ENCODE results near the gene SLC9A9. TPM values are rescaled to one million over a fixed set of nuclear protein-coding genes. Genes with fewer than 3 reads are reported as not detected.

SLC9A9 gene
- total and polyA plus RNA-seq, 2 donors (not counting 1 experiment from before 2014, with no cell fraction given) = 14.3 to 74.0 TPM

DNA sequence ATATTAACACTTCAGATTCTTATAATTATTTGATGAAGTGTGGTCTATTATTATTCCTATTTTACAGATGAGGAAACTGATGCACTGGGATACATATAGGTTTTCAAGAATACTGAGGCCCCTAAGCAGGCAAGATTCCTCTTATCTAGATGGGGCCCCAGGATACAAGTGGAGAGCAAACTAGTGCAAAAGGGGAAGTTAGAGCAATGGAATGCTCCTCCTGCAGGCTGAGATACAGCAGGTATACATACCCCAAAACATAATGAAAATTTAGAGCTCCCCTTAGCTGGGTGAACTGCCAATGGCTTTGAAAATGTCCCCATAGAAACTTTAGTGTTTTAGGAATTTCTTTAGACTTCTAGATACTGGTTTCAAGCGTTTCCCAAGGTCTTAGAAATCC is 481.6 kb downstream of the SLC9A9 start:
- no peak overlapping the region for H3K4me3 ChIP-seq (replicated peaks in 1 of 4; ENCODE audit: control extremely low read depth in 1 of 4, insufficient read depth in 1 of 4, low read depth in 3 of 4, low read length in 4 of 4)
- no peak for DNase-seq (ENCODE audit: low read depth in 2 of 2)
- H3K9me3 ChIP-seq (ENCODE audit: control insufficient read depth, insufficient read depth, low read depth, low read length) = no peaks in the 10 kb centered on the region
- TF ChIP-seq, protein P1, sequence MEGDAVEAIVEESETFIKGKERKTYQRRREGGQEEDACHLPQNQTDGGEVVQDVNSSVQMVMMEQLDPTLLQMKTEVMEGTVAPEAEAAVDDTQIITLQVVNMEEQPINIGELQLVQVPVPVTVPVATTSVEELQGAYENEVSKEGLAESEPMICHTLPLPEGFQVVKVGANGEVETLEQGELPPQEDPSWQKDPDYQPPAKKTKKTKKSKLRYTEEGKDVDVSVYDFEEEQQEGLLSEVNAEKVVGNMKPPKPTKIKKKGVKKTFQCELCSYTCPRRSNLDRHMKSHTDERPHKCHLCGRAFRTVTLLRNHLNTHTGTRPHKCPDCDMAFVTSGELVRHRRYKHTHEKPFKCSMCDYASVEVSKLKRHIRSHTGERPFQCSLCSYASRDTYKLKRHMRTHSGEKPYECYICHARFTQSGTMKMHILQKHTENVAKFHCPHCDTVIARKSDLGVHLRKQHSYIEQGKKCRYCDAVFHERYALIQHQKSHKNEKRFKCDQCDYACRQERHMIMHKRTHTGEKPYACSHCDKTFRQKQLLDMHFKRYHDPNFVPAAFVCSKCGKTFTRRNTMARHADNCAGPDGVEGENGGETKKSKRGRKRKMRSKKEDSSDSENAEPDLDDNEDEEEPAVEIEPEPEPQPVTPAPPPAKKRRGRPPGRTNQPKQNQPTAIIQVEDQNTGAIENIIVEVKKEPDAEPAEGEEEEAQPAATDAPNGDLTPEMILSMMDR (conservative IDR thresholded peaks at IDR 0.05 in 1 of 2, IDR thresholded peaks at IDR 0.05 in 1 of 2; ENCODE audit: low read depth in 1 of 2, low read length in 2 of 2) = no peak
- TF ChIP-seq EZH2 (IDR thresholded peaks at IDR 0.05; ENCODE audit: low read length, missing control alignments) = no peak
- no peak overlapping the region for H3K9ac ChIP-seq (ENCODE audit: insufficient read depth, low read length)
- H4K20me1 ChIP-seq (ENCODE audit: control insufficient read depth, extremely low read depth, insufficient read depth, low read length) = no peaks in the 10 kb centered on the region
- no peaks in the 10 kb centered on the region for H3K4me1 ChIP-seq (ENCODE audit: control insufficient read depth, extremely low read depth, insufficient read depth, low read length)
- no peak overlapping the region for H2AFZ ChIP-seq (ENCODE audit: low read length)
- no peak overlapping the region for H3K4me2 ChIP-seq (ENCODE audit: extremely low read depth, insufficient read depth, low read length)
- H3K27ac ChIP-seq (ENCODE audit: insufficient read depth, low read length) = no peak overlapping the region
- no peaks in the 10 kb centered on the region for H3K27me3 ChIP-seq (ENCODE audit: control insufficient read depth, insufficient read depth, low read length)
- H3K79me2 ChIP-seq (ENCODE audit: control insufficient read depth, insufficient read depth, low read length) = no peaks in the 10 kb centered on the region
- no peaks in the 10 kb centered on the region for H3K36me3 ChIP-seq (ENCODE audit: control insufficient read depth, insufficient read depth, low read length)

DNA sequence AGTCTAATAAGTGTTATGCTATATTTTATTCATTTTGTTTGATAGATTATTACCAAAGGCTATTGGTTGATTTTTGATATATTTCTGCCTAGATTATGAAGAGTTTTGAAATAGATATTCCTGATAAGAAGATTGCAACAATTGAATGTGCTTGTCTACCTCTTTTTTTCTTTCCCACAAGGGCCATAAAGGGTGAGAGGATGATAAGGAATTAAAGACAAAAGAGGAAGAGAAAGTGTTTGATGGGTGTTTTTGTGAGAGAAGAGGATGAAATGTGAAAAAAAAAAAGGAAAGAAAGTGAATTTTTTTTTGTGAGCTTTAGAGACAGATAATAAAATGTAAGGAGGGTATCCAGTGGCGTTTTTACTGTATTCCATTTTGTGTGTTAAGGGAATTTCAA is 484.3 kb downstream of the SLC9A9 start:
- H3K27ac ChIP-seq (ENCODE audit: insufficient read depth, low read length) = no peak overlapping the region
- H3K27me3 ChIP-seq (ENCODE audit: control insufficient read depth, insufficient read depth, low read length) = no peaks in the 10 kb centered on the region
- H3K4me1 ChIP-seq (ENCODE audit: control insufficient read depth, extremely low read depth, insufficient read depth, low read length) = no peaks in the 10 kb centered on the region
- no peak overlapping the region for H2AFZ ChIP-seq (ENCODE audit: low read length)
- no peak overlapping the region for H3K4me2 ChIP-seq (ENCODE audit: extremely low read depth, insufficient read depth, low read length)
- H3K79me2 ChIP-seq (ENCODE audit: control insufficient read depth, insufficient read depth, low read length) = no peaks in the 10 kb centered on the region
- no peaks in the 10 kb centered on the region for H4K20me1 ChIP-seq (ENCODE audit: control insufficient read depth, extremely low read depth, insufficient read depth, low read length)
- no peak overlapping the region for H3K9ac ChIP-seq (ENCODE audit: insufficient read depth, low read length)
- DNase-seq (ENCODE audit: low read depth in 2 of 2) = no peak
- H3K4me3 ChIP-seq (replicated peaks in 1 of 4; ENCODE audit: control extremely low read depth in 1 of 4, insufficient read depth in 1 of 4, low read depth in 3 of 4, low read length in 4 of 4) = no peak overlapping the region
- H3K36me3 ChIP-seq (ENCODE audit: control insufficient read depth, insufficient read depth, low read length) = no peaks in the 10 kb centered on the region
- no peaks in the 10 kb centered on the region for H3K9me3 ChIP-seq (ENCODE audit: control insufficient read depth, insufficient read depth, low read depth, low read length)
- TF ChIP-seq, protein P1 (conservative IDR thresholded peaks at IDR 0.05 in 1 of 2, IDR thresholded peaks at IDR 0.05 in 1 of 2; ENCODE audit: low read depth in 1 of 2, low read length in 2 of 2) = no peak
- TF ChIP-seq EZH2 (IDR thresholded peaks at IDR 0.05; ENCODE audit: low read length, missing control alignments) = no peak

DNA sequence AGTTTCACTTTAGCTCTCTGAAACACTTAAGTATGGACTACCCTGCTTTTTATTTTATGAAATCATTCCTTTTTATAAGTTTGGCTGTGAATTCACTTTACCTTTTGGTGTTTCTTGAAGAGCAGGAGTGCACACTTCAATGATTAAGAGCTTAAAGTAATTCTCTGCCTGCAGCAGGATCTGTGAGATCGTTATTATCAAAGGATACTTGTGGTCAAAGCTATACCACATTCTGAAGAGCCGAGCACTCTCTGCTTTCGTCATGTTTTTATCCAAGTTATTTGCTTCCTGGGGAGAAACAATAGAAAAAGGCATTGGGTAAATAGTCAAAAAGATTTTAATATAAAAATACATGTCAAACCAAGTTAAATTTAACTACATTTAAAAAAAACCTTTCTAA is 485.0 kb downstream of the SLC9A9 start:
- Histone ChIP-seq H3K9ac (ENCODE audit: insufficient read depth, low read length) (no peak overlapping the region), H3K4me1 (ENCODE audit: control insufficient read depth, extremely low read depth, insufficient read depth, low read length) (no peaks in the 10 kb centered on the region), H3K9me3 (ENCODE audit: control insufficient read depth, insufficient read depth, low read depth, low read length) (no peaks in the 10 kb centered on the region), H3K4me2 (ENCODE audit: extremely low read depth, insufficient read depth, low read length) (no peak overlapping the region), H3K36me3 (ENCODE audit: control insufficient read depth, insufficient read depth, low read length) (no peaks in the 10 kb centered on the region), H3K27ac (ENCODE audit: insufficient read depth, low read length) (no peak overlapping the region), H2AFZ (ENCODE audit: low read length) (no peak overlapping the region), H4K20me1 (ENCODE audit: control insufficient read depth, extremely low read depth, insufficient read depth, low read length) (no peaks in the 10 kb centered on the region), H3K4me3 (replicated peaks in 1 of 4; ENCODE audit: control extremely low read depth in 1 of 4, insufficient read depth in 1 of 4, low read depth in 3 of 4, low read length in 4 of 4) (no peak overlapping the region), H3K27me3 (ENCODE audit: control insufficient read depth, insufficient read depth, low read length) (no peaks in the 10 kb centered on the region), H3K79me2 (ENCODE audit: control insufficient read depth, insufficient read depth, low read length) (no peaks in the 10 kb centered on the region)
- DNase-seq (ENCODE audit: low read depth in 2 of 2) = peak; percentile 25 to 82
- TF ChIP-seq EZH2 (IDR thresholded peaks at IDR 0.05; ENCODE audit: low read length, missing control alignments) = no peak
- TF ChIP-seq, protein P1 (conservative IDR thresholded peaks at IDR 0.05 in 1 of 2, IDR thresholded peaks at IDR 0.05 in 1 of 2; ENCODE audit: low read depth in 1 of 2, low read length in 2 of 2) = no peak

Measured in fibroblast of lung (primary cell).